H1 (cell line): ENCODE results near the gene SLC1A2. TPM values are rescaled to one million over a fixed set of nuclear protein-coding genes. Genes with fewer than 3 reads are reported as not detected.

Experiments
- POLR2AphosphoS5 ChIP-seq: IDR thresholded peaks from 2 replicates; pipeline ENCODE4 v1.6.1; 2011; ENCODE audit warnings: low read depth, low read length
- polyA plus RNA-seq, 7 experiments: library from polyadenylated mRNA; depleted of rRNA in 3 of 7; stranded (reverse) in 5 of 7; unstranded in 2 of 7; fragments of >200 nt in 5 of 7; fragments of 200-250 nt in 2 of 7; gene quantifications; 1 replicate in 5 of 7; 2 replicates in 1 of 7; 4 replicates in 1 of 7; pipeline versions ENCODE4 v1.2.1 to v1.2.3, GENCODE V29; 2011 to 2013; ENCODE audit warnings: missing spikeins in 2 of 7, mixed read lengths in 2 of 7
- total RNA-seq: library from RNA; stranded (reverse); fragmentation: NEBNext Ultra II Directional; extraction: Animal tissue kit (Norgen Biotek cat#: 25700); gene quantifications from 2 replicates; pipeline ENCODE4 v1.2.1, GENCODE V29; 2021

SLC1A2 gene
- total and polyA plus RNA-seq, 2 of the 8 experiments (the other 6 are each of a cell fraction or from before 2014, with no cell fraction given): 0.57 to 1.2 TPM

DNA sequence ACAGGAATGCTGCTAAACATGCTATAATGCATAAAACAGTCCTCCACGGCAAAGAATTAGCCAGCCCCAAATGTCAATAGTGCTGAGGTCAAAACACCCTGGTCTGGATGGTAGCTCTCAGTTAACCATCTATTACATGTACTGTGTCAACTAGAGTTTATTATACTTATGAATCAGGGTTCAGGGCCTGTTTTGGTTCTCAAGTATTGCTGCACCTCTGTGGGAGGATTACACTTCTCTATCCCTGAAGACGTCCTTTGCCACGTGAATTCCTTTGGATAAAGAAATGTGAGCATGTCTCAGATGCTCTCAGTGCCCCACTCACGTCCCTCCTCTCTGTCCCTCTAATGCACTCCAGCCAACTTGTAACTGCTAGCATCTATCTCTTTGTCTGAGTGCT, 53.4 kb downstream of the SLC1A2 start (continued):
- no peak for TF ChIP-seq POLR2AphosphoS5
